Measurements from ENCODE around the gene MAN1C1.

- TF ChIP-seq ZNF274 (IDR thresholded peaks at IDR 0.05; ENCODE audit: low read depth, low read length) (no peak), SUZ12 (IDR thresholded peaks at IDR 0.05; ENCODE audit: extremely low read depth, insufficient read depth, insufficient read length) (no peak), YY1 (IDR thresholded peaks at IDR 0.05; ENCODE audit: insufficient read depth, insufficient read length) (no peak)
These were observed 186.8 kb downstream of the MAN1C1 start for GRCh38 chr1:25803368-25803767.

All from NT2/D1 (cell line).